Endothelial cell of umbilical vein (primary cell): ENCODE data around the gene ZNRF3. TPM values are rescaled to one million over a fixed set of nuclear protein-coding genes. Genes with fewer than 3 reads are reported as not detected.

Experiments
- BruUV-seq: library from RNA; stranded (reverse); fragments of 400-500 nt; replicated peaks from 2 replicates; lab custom pipeline; 2021; lab: Mats Ljungman, UMichigan
- CTCF ChIA-PET: fragments of 300-600, 350-600 bp; sonication (Branson Sonifier 250); formaldehyde crosslinking; loops from one replicate; lab custom pipeline; 2021; ENCODE audit warnings: antibody characterized with exemption, inconsistent platforms; lab: Charles Lee
- POLR2A ChIA-PET: fragments of 300-600, 350-600 bp; sonication (Branson Sonifier 250); formaldehyde crosslinking; loops from one replicate; lab custom pipeline; 2021; ENCODE audit warnings: antibody characterized with exemption, inconsistent platforms; lab: Charles Lee
- DNase-seq: peaks from one replicate; pipeline ENCODE4 v3.0.0-alpha.2; 2011; ENCODE audit warnings: low read depth, low spot score
- FAIRE-seq: peaks from 2 replicates; lab custom pipeline; 2011; peaks lifted over from hg19 to GRCh38; lab: Jason Lieb, UNC
- H2AFZ ChIP-seq: 2 replicates; pipeline ENCODE4 v1.6.0; 2012; ENCODE audit warnings: low read depth, low read length, control low read depth, inconsistent platforms
- H3K27ac ChIP-seq: 2 replicates; pipeline ENCODE4 v1.5.1; 2011; ENCODE audit warnings: low read depth, mild to moderate bottlenecking, control low read depth, low read length, moderate library complexity; ENCODE audit not compliant: insufficient read depth
- H3K27me3 ChIP-seq, 2 experiments: 2 replicates each; pipeline versions ENCODE4 v1.6.0 to v1.6.1; 2011; ENCODE audit warnings: low read length in 2 of 2, mixed read lengths in 1 of 2; ENCODE audit not compliant: control insufficient read depth in 2 of 2, insufficient read depth in 2 of 2
- H3K36me3 ChIP-seq, 2 experiments: 2 replicates in 1 of 2; 3 replicates in 1 of 2; pipeline ENCODE4 v1.5.1; 2011; ENCODE audit warnings: low read length in 2 of 2, mild to moderate bottlenecking in 1 of 2, moderate library complexity in 1 of 2; ENCODE audit not compliant: control insufficient read depth in 2 of 2, insufficient read depth in 2 of 2; ENCODE audit errors: extremely low read depth in 1 of 2
- H3K4me1 ChIP-seq: 3 replicates; pipeline ENCODE4 v1.5.1; 2011; ENCODE audit warnings: mild to moderate bottlenecking, low read length; ENCODE audit not compliant: control insufficient read depth, insufficient read depth; ENCODE audit errors: extremely low read depth
- H3K4me2 ChIP-seq: 2 replicates; pipeline ENCODE4 v1.6.1; 2011; ENCODE audit warnings: low read length, control low read depth, mixed read lengths; ENCODE audit not compliant: insufficient read depth
- H3K4me3 ChIP-seq, 3 experiments: fragments of 200-600 bp in 1 of 3; sonication (generic), shearing (Covaris generic) in 1 of 3; replicated peaks in 1 of 3; 2 replicates each; pipeline ENCODE4 v1.5.1; 2011 to 2016; ENCODE audit warnings: control low read depth in 3 of 3, low read length in 3 of 3, mild to moderate bottlenecking in 2 of 3, inconsistent platforms in 1 of 3, low read depth in 1 of 3, moderate library complexity in 1 of 3; ENCODE audit not compliant: insufficient read depth in 1 of 3
- H3K79me2 ChIP-seq: 2 replicates; pipeline ENCODE4 v1.6.0; 2012; ENCODE audit warnings: low read length, inconsistent platforms; ENCODE audit not compliant: control insufficient read depth, insufficient read depth
- H3K9ac ChIP-seq: replicated peaks from 2 replicates; pipeline ENCODE3; 2011; ENCODE audit warnings: low read length, control low read depth; ENCODE audit not compliant: insufficient read depth; ENCODE audit errors: extremely low read depth
- H3K9me1 ChIP-seq: replicated peaks from 3 replicates; pipeline ENCODE4 v1.6.0; 2011; ENCODE audit warnings: mild to moderate bottlenecking, low read length; ENCODE audit not compliant: control insufficient read depth, insufficient read depth; ENCODE audit errors: extremely low read depth
- H3K9me3 ChIP-seq: replicated peaks from 2 replicates; pipeline ENCODE4 v1.5.1; 2012; ENCODE audit warnings: low read length, inconsistent platforms; ENCODE audit not compliant: control insufficient read depth, insufficient read depth
- H4K20me1 ChIP-seq: replicated peaks from 2 replicates; pipeline ENCODE3; 2011; ENCODE audit warnings: mild to moderate bottlenecking, low read length; ENCODE audit not compliant: control insufficient read depth, insufficient read depth; ENCODE audit errors: extremely low read depth
- EZH2 ChIP-seq: IDR thresholded peaks from 2 replicates; pipeline ENCODE4 v1.6.1; 2012; ENCODE audit warnings: borderline replicate concordance, low read depth, mild to moderate bottlenecking, moderate library complexity, low read length, inconsistent platforms; ENCODE audit not compliant: severe bottlenecking
- FOS ChIP-seq: IDR thresholded peaks from 2 replicates; pipeline ENCODE4 v1.6.1; 2011; ENCODE audit warnings: mild to moderate bottlenecking, low read length, moderate library complexity, borderline replicate concordance; ENCODE audit not compliant: insufficient read depth
- GATA2 ChIP-seq: IDR thresholded peaks from 2 replicates; pipeline ENCODE4 v1.7.0; 2011; ENCODE audit warnings: low read depth, mild to moderate bottlenecking, moderate library complexity, mixed read lengths, low read length; ENCODE audit not compliant: insufficient read length, insufficient read depth
- JUN ChIP-seq: IDR thresholded peaks from 2 replicates; pipeline ENCODE4 v1.6.1; 2011; ENCODE audit warnings: borderline replicate concordance, low read depth; ENCODE audit not compliant: insufficient read length, insufficient read depth
- MYC ChIP-seq: IDR thresholded peaks from one replicate; pipeline ENCODE4 v1.6.1; 2011; ENCODE audit warnings: mild to moderate bottlenecking, low read depth, low read length
- POLR2A ChIP-seq: IDR thresholded peaks from 2 replicates; pipeline ENCODE4 v1.6.1; 2012; ENCODE audit warnings: low read depth, mild to moderate bottlenecking, control low read depth, low read length
- POLR2AphosphoS5 ChIP-seq: IDR thresholded peaks from 2 replicates; pipeline ENCODE4 v1.6.1; 2012; ENCODE audit warnings: low read depth, mild to moderate bottlenecking, control low read depth, low read length, moderate library complexity; ENCODE audit not compliant: insufficient read depth
- dilution Hi-C: fragments of 300-500 bp; cut with MboI; formaldehyde crosslinking; loops from one replicate; pipeline ENCODE4 v1.15.0; 2019; ENCODE audit warnings: low sequenced_read_pairs; ENCODE audit not compliant: extremely low pct_ligation_motif_present
- intact Hi-C: fragments of 100-400 bp; cut with micrococcal nuclease; formaldehyde crosslinking; loops from one replicate; pipeline ENCODE4 v1.10.0; 2022
- polyA plus RNA-seq, 4 experiments: library from polyadenylated mRNA; depleted of rRNA in 3 of 4; stranded (reverse) in 3 of 4; unstranded in 1 of 4; fragments of >200 nt; gene quantifications; 2 replicates each; pipeline versions ENCODE4 v1.2.1 to v1.2.3, GENCODE V29; 2011 to 2012; ENCODE audit warnings: missing spikeins in 1 of 4
- total RNA-seq: library from RNA; stranded (reverse); gene quantifications from 2 replicates; pipeline ENCODE4 v1.2.3, GENCODE V29; 2021
- TF ChIP-seq, protein P1 (sequence below), 2 donors: IDR thresholded peaks; 1 replicate in 1 of 2; 2 replicates in 1 of 2; pipeline ENCODE4 v1.5.1; 2011; ENCODE audit warnings: low read length in 2 of 2, mild to moderate bottlenecking in 2 of 2, moderate library complexity in 2 of 2, control low read depth in 1 of 2, inconsistent platforms in 1 of 2, low read depth in 1 of 2; ENCODE audit not compliant: insufficient read depth in 1 of 2; ENCODE audit errors: extremely low read depth in 1 of 2
- TF ChIP-seq, protein P2 (sequence below): IDR thresholded peaks from 2 replicates; pipeline ENCODE4 v1.6.1; 2011; ENCODE audit not compliant: insufficient read depth, insufficient read length

ZNRF3 gene
- total and polyA plus RNA-seq, 2 donors (not counting 3 experiments of a cell fraction or from before 2014, with no cell fraction given), result 2.7 to 5.2 TPM

DNA sequence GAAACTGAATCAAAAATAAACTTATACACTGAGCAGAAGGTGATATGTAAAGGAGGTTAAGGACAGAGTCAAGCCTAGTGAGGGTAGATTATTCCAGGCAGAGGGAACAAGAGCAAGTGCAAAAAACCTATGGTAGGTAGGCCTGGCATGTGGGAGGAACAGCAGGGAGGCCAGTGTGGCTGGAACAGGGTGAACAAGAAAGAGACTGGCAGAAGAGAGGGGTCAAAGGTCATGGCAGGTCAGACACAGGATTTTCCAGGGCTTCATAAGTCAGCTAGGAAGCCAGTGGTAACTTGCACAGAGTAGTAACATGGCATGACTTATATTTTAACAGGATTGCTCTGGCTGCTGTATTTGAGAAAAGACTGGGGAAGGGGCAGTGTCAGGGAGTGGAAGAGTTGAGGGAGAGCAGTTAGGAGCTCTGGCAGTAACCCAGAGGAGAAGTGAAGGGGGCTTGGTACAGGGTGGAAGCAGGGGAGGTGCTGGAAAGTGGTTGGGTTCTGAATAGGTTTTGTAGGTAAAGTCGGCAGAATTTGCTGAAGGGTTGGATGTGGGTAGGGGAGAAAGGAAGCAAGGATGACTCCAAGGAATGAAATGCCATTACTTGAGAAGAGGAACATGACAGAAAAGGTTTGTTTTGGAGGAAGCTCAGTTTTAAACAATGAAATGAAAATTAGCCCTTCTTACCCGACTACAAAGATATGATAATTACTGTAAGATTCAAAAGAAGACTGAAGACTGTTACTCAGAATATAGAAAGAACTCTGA lies 86.2 kb downstream of the ZNRF3 start:
- H3K4me2 ChIP-seq, result no peak overlapping the region
- no peaks in the 10 kb centered on the region for H3K4me1 ChIP-seq
- ChIA-PET POLR2A (no interaction called here), CTCF (no interaction called here)
- H3K27me3 ChIP-seq, result no peaks in the 10 kb centered on the region
- H3K9ac ChIP-seq, result no peak overlapping the region
- H4K20me1 ChIP-seq, result no peaks in the 10 kb centered on the region
- H3K9me1 ChIP-seq, result no peaks in the 10 kb centered on the region
- intact Hi-C loops (no loop called here), dilution Hi-C loops (no loop called here)
- no peak overlapping the region for H2AFZ ChIP-seq
- no peak overlapping the region for H3K27ac ChIP-seq
- FAIRE-seq, result no peak
- BruUV-seq, result no TSS peak
- TF ChIP-seq POLR2AphosphoS5 (no peak), POLR2A (no peak), FOS (no peak), EZH2 (no peak), JUN (no peak), GATA2 (no peak), MYC (no peak)
- TF ChIP-seq, protein P1, sequence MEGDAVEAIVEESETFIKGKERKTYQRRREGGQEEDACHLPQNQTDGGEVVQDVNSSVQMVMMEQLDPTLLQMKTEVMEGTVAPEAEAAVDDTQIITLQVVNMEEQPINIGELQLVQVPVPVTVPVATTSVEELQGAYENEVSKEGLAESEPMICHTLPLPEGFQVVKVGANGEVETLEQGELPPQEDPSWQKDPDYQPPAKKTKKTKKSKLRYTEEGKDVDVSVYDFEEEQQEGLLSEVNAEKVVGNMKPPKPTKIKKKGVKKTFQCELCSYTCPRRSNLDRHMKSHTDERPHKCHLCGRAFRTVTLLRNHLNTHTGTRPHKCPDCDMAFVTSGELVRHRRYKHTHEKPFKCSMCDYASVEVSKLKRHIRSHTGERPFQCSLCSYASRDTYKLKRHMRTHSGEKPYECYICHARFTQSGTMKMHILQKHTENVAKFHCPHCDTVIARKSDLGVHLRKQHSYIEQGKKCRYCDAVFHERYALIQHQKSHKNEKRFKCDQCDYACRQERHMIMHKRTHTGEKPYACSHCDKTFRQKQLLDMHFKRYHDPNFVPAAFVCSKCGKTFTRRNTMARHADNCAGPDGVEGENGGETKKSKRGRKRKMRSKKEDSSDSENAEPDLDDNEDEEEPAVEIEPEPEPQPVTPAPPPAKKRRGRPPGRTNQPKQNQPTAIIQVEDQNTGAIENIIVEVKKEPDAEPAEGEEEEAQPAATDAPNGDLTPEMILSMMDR (IDR thresholded peaks at IDR 0.05; ENCODE audit: extremely low read depth in 1 of 2, insufficient read depth in 1 of 2, low read depth in 1 of 2, low read length in 2 of 2), result no peak
- TF ChIP-seq, protein P2, sequence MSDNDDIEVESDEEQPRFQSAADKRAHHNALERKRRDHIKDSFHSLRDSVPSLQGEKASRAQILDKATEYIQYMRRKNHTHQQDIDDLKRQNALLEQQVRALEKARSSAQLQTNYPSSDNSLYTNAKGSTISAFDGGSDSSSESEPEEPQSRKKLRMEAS, result no peak
- DNase-seq, result no peak
- H3K9me3 ChIP-seq, result no peaks in the 10 kb centered on the region
- no peaks in the 10 kb centered on the region for H3K79me2 ChIP-seq
- H3K36me3 ChIP-seq, result no peaks in the 10 kb centered on the region
- H3K4me3 ChIP-seq, result no peak overlapping the region
